HepG2 (cell line): ENCODE data around the gene SYCE1L. TPM values are rescaled to one million over a fixed set of nuclear protein-coding genes. Genes with fewer than 3 reads are reported as not detected.

ENCODE experiments used
- ATAC-seq: fragments of 200-7000 bp; cut with Tn5 transposase; 3 replicates; pipeline ENCODE4 v1.9.1; 2020; ENCODE audit warnings: mild to moderate bottlenecking, moderate library complexity
- BruUV-seq: library from RNA; stranded (reverse); fragments of 400-500 nt; replicated peaks from 2 replicates; lab custom pipeline; 2021; lab: Mats Ljungman, UMichigan
- CTCF ChIA-PET: fragments of 300-600 bp; formaldehyde crosslinking; extraction: SDS; loops from one replicate; lab custom pipeline; 2021; ENCODE audit warnings: low total read pairs, inconsistent platforms, low intra/inter-chr PET ratio; lab: Yijun Ruan, JAX
- POLR2A ChIA-PET: fragments of 350-600 bp; sonication (Branson Sonifier 250); formaldehyde crosslinking; loops from one replicate; lab custom pipeline; 2020; ENCODE audit warnings: antibody characterized with exemption, inconsistent platforms; lab: Yijun Ruan, JAX
- DNase-seq: peaks from one replicate; pipeline ENCODE4 v3.0.0-alpha.2; 2015; ENCODE audit warnings: low spot score
- FAIRE-seq: peaks from 3 replicates; lab custom pipeline; 2011; peaks lifted over from hg19 to GRCh38; lab: Jason Lieb, UNC
- H2AFZ ChIP-seq: one replicate; pipeline ENCODE4 v1.6.1; 2011; ENCODE audit warnings: low read length, inconsistent platforms
- H3K27ac ChIP-seq: fragments of 300-600 bp; 3 replicates; pipeline ENCODE4 v1.8.0; 2011; ENCODE audit warnings: mixed run types, mild to moderate bottlenecking, mixed read lengths, low read length, inconsistent platforms; ENCODE audit not compliant: insufficient read depth; ENCODE audit errors: extremely low read length
- H3K27me3 ChIP-seq, 2 experiments: fragments of 200-600 bp in 1 of 2; 2 replicates in 1 of 2; 3 replicates in 1 of 2; pipeline versions ENCODE4 v1.6.0 to v1.8.0; 2011; ENCODE audit warnings: low read length in 2 of 2, mild to moderate bottlenecking in 2 of 2, moderate library complexity in 2 of 2, inconsistent platforms in 1 of 2; ENCODE audit not compliant: insufficient read depth in 2 of 2, control insufficient read depth in 1 of 2
- H3K36me3 ChIP-seq, 2 experiments: fragments of 200-600 bp in 1 of 2; replicated peaks in 1 of 2; 2 replicates in 1 of 2; 3 replicates in 1 of 2; pipeline versions ENCODE4 v1.5.1 to v1.8.0; 2011; ENCODE audit warnings: low read length in 2 of 2, inconsistent platforms in 1 of 2; ENCODE audit not compliant: insufficient read depth in 2 of 2, control insufficient read depth in 1 of 2
- H3K4me1 ChIP-seq: 2 replicates; pipeline ENCODE4 v1.5.1; 2012; ENCODE audit warnings: low read length, inconsistent platforms; ENCODE audit not compliant: insufficient read depth
- H3K4me2 ChIP-seq: 2 replicates; pipeline ENCODE4 v1.6.0; 2011; ENCODE audit warnings: low read depth, low read length, inconsistent platforms
- H3K4me3 ChIP-seq, 3 experiments: fragments of 200-600 bp in 1 of 3; sonication (generic), shearing (Covaris generic) in 1 of 3; replicated peaks in 1 of 3; 2 replicates each; pipeline ENCODE4 v1.5.1; 2011 to 2016; ENCODE audit warnings: low read length in 3 of 3, inconsistent platforms in 2 of 3, low read depth in 2 of 3, mild to moderate bottlenecking in 2 of 3, control low read depth in 1 of 3, mixed read lengths in 1 of 3; ENCODE audit not compliant: insufficient read depth in 1 of 3
- H3K79me2 ChIP-seq: one replicate; pipeline ENCODE4 v1.6.1; 2011; ENCODE audit warnings: low read length, inconsistent platforms; ENCODE audit not compliant: insufficient read depth
- H3K9ac ChIP-seq: 2 replicates; pipeline ENCODE4 v1.6.0; 2011; ENCODE audit warnings: mild to moderate bottlenecking, low read depth, low read length, inconsistent platforms; ENCODE audit not compliant: insufficient read depth
- H3K9me3 ChIP-seq: 2 replicates; pipeline ENCODE4 v1.5.1; 2012; ENCODE audit warnings: mild to moderate bottlenecking, low read length
- H4K20me1 ChIP-seq: 2 replicates; pipeline ENCODE4 v1.6.0; 2011; ENCODE audit warnings: inconsistent platforms, mild to moderate bottlenecking, low read length, moderate library complexity; ENCODE audit not compliant: insufficient read depth
- ADNP ChIP-seq: sonication (generic); formaldehyde crosslinking; IDR thresholded peaks from 2 replicates; pipeline ENCODE4 v1.4.0; 2020; ENCODE audit warnings: missing genetic modification reagents
- ATF3 ChIP-seq: sonication (generic); formaldehyde crosslinking; IDR thresholded peaks from 2 replicates; pipeline ENCODE4 v1.4.0; 2020; ENCODE audit warnings: missing genetic modification reagents
- DDIT3 ChIP-seq: sonication (generic); formaldehyde crosslinking; IDR thresholded peaks from 2 replicates; pipeline ENCODE4 v1.4.0; 2020; ENCODE audit warnings: mild to moderate bottlenecking, missing genetic modification reagents
- HMGA1 ChIP-seq: sonication (generic); formaldehyde crosslinking; conservative IDR thresholded peaks from 2 replicates; pipeline ENCODE4 v1.4.0; 2020; ENCODE audit warnings: missing genetic modification reagents
- MTERF4 ChIP-seq: sonication (generic); formaldehyde crosslinking; IDR thresholded peaks from 2 replicates; pipeline ENCODE4 v1.8.0; 2023; ENCODE audit warnings: mild to moderate bottlenecking, missing genetic modification reagents
- POGK ChIP-seq: sonication (generic); formaldehyde crosslinking; conservative IDR thresholded peaks from 2 replicates; pipeline ENCODE4 v1.8.0; 2022; ENCODE audit warnings: mild to moderate bottlenecking, moderate library complexity, missing genetic modification reagents
- RARG ChIP-seq: sonication (generic); formaldehyde crosslinking; IDR thresholded peaks from 2 replicates; pipeline ENCODE4 v1.4.0; 2020; ENCODE audit warnings: low read depth, mild to moderate bottlenecking, missing genetic modification reagents
- TBX3 ChIP-seq: fragments of 450-650 bp; IDR thresholded peaks from 2 replicates; pipeline ENCODE4 v1.6.1; 2017; ENCODE audit warnings: antibody characterized with exemption, mild to moderate bottlenecking, inconsistent platforms, borderline replicate concordance
- ZFP90 ChIP-seq: sonication (generic); formaldehyde crosslinking; IDR thresholded peaks from 2 replicates; pipeline ENCODE4 v1.8.0; 2022; ENCODE audit warnings: missing genetic modification reagents, mild to moderate bottlenecking, inconsistent platforms, borderline replicate concordance
- ZHX2 ChIP-seq, 2 experiments: sonication (generic) in 1 of 2; formaldehyde crosslinking in 1 of 2; IDR thresholded peaks; 2 replicates each; pipeline versions ENCODE4 v1.6.1 to v1.9.0; 2014 to 2022; ENCODE audit warnings: antibody characterized with exemption in 1 of 2, borderline replicate concordance in 1 of 2, inconsistent platforms in 1 of 2, low read depth in 1 of 2, missing genetic modification reagents in 1 of 2
- ZNF225 ChIP-seq: sonication (generic); formaldehyde crosslinking; IDR thresholded peaks from 2 replicates; pipeline ENCODE4 v1.4.0; 2020; ENCODE audit warnings: mild to moderate bottlenecking, missing genetic modification reagents
- ZNF3 ChIP-seq: IDR thresholded peaks from 2 replicates; pipeline ENCODE4 v1.7.0; 2017; ENCODE audit warnings: inconsistent platforms
- WGBS: methylation state at CpG from one replicate; pipeline ENCODE4 v1.1.6; 2017; ENCODE audit warnings: low lambda C conversion rate; 5-methylcytosine and 5-hydroxymethylcytosine counted together
- in situ Hi-C: cut with HindIII; loops from 2 replicates; pipeline ENCODE4 v1.10.0; 2017; ENCODE audit warnings: low pct_unique_long_range_greater_than_20kb; ENCODE audit not compliant: extremely low pct_ligation_motif_present
- intact Hi-C: fragments of 100-400 bp; cut with micrococcal nuclease; formaldehyde crosslinking; loops from one replicate; pipeline ENCODE4 v1.10.0; 2022; ENCODE audit not compliant: unreplicated experiment
- polyA plus RNA-seq, 8 experiments: library from polyadenylated mRNA; depleted of rRNA in 3 of 8; stranded (reverse) in 7 of 8; unstranded in 1 of 8; fragments of >200 nt; fragmentation: Illumina TruSeq in 4 of 8; extraction: Trizol in 4 of 8; gene quantifications; 2 replicates each; pipeline versions ENCODE4 v1.2.1 to v1.2.3, GENCODE V29; 2011 to 2016; ENCODE audit warnings: low read depth in 4 of 8, missing spikeins in 1 of 8, mixed read lengths in 1 of 8; ENCODE audit not compliant: insufficient read depth in 1 of 8
- total RNA-seq, 5 experiments: library from RNA; depleted of rRNA; stranded (reverse); fragments of >200 nt; fragmentation: Illumina TruSeq; extraction: Trizol; gene quantifications; 2 replicates each; pipeline ENCODE4 v1.2.3, GENCODE V29; 2016; ENCODE audit warnings: low read depth in 1 of 5

The SYCE1L gene
- total and polyA plus RNA-seq, 2 of the 13 experiments (the other 11 are each of a cell fraction or from before 2014, with no cell fraction given): 0.22 TPM; not detected in 1

- Histone ChIP-seq H4K20me1 (no peaks in the 10 kb centered on the region), H2AFZ (no peak overlapping the region), H3K9ac (no peak overlapping the region), H3K36me3 (no peaks in the 10 kb centered on the region), H3K27ac (no peak overlapping the region), H3K79me2 (no peaks in the 10 kb centered on the region), H3K9me3 (no peaks in the 10 kb centered on the region), H3K4me2 (no peak overlapping the region), H3K4me3 (no peak overlapping the region), H3K27me3 (peaks cover 0 to 38% of the 10 kb centered on the region in 2 experiments), H3K4me1 (no peaks in the 10 kb centered on the region)
- ChIA-PET CTCF (interaction anchor here (5.5 kb wide), 1 partner anchor 345 kb away, joined by 354 read pairs; no protein-coding TSS in a partner anchor), POLR2A (no interaction called here)
- FAIRE-seq: no peak
- WGBS: 0% methylated on average over 5 of the region's 5 CpGs
- intact Hi-C loops: loop anchor here (5.0 to 10.0 kb wide), 2 partner anchors 766 to 859 kb away; partner anchors contain the start of gene WWOX
- in situ Hi-C loops: loop anchor here (5.0 to 25.0 kb wide), 2 partner anchors 349 to 724 kb away; no protein-coding TSS in a partner anchor
- TF ChIP-seq ATF3 (CRISPR knock-in tag) (no peak), ZNF3 (no peak), ZHX2 (IDR thresholded peaks at IDR 0.05; ENCODE audit: low read depth) (no peak), ZHX2 (CRISPR knock-in tag; IDR thresholded peaks at IDR 0.05; ENCODE audit: borderline replicate concordance) (no peak), DDIT3 (CRISPR knock-in tag) (no peak), ZNF225 (no peak), MTERF4 (no peak), RARG (no peak), POGK (no peak), HMGA1 (no peak), TBX3 (no peak), ZFP90 (no peak), ADNP (no peak)
- ATAC-seq: no peak
- no TSS peak for BruUV-seq
- no peak for DNase-seq
Measured at GRCh38 chr16:77238593-77238992, 39.4 kb downstream of the SYCE1L start.
